ENCODE data around the gene MN1.
A peak's percentile ranks its signal among the peaks of the same experiment; 100 is the strongest.

The MN1 gene

DNA sequence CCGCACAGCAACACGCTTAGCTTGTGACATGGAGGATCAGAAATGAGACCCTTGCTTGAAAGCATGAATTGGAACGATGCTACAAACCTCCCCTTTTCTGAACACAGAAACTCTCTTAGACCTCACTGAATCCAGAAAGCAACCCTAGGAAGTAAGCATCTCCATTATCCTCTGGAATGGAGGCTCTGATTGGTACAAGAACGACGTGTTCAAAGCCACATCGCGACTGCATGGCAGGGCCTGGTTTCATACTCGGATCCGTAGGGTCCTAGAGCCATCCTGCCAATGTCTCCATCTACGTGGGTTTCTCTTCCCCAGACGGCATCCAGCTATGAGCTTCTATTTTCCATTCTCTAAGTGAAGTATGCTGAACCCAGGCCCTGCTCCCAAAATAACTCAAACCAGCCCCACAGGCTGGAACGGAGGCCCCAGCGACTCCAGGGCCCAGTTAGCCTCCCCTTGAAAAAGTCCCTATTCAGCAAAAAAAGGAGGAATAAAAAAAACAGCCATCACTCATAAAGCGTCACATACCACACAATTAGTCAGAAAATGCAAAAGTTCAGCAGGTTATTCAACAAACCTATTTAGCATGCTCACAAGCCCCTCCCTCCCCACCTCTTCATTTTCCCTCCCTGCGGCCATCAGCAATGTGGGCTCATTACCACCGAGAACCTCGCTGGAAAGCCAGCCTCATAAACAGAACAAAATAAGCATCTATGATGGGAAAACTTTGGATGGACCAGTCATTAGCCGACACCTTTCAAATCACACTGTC lies 7.1 kb upstream of the MN1 start:
- DNase-seq: no peak
- H3K4me3 ChIP-seq (ENCODE audit: low read depth, low read length): no peak overlapping the region
- no peaks in the 10 kb centered on the region for H3K27me3 ChIP-seq (replicated peaks)
- TF ChIP-seq CTCF (IDR thresholded peaks at IDR 0.05; ENCODE audit: low read depth, low read length, missing control alignments): no peak
- no peak overlapping the region for H3K27ac ChIP-seq
- H3K36me3 ChIP-seq (replicated peaks): no peaks in the 10 kb centered on the region
- in situ Hi-C loops (cut with HindIII; ENCODE audit: low pct_ligation_motif_present, low sequenced_read_pairs): no loop called here

GRCh38 chr22:27805841-27806240 lies 4.3 kb upstream of the MN1 start:
- Histone ChIP-seq H3K36me3 (replicated peaks) (no peaks in the 10 kb centered on the region), H3K27me3 (replicated peaks) (no peaks in the 10 kb centered on the region), H3K27ac (no peak overlapping the region), H3K4me3 (ENCODE audit: low read depth, low read length) (no peak overlapping the region)
- in situ Hi-C loops (cut with HindIII; ENCODE audit: low pct_ligation_motif_present, low sequenced_read_pairs): no loop called here
- TF ChIP-seq CTCF (IDR thresholded peaks at IDR 0.05; ENCODE audit: low read depth, low read length, missing control alignments): no peak
- DNase-seq: no peak

DNA sequence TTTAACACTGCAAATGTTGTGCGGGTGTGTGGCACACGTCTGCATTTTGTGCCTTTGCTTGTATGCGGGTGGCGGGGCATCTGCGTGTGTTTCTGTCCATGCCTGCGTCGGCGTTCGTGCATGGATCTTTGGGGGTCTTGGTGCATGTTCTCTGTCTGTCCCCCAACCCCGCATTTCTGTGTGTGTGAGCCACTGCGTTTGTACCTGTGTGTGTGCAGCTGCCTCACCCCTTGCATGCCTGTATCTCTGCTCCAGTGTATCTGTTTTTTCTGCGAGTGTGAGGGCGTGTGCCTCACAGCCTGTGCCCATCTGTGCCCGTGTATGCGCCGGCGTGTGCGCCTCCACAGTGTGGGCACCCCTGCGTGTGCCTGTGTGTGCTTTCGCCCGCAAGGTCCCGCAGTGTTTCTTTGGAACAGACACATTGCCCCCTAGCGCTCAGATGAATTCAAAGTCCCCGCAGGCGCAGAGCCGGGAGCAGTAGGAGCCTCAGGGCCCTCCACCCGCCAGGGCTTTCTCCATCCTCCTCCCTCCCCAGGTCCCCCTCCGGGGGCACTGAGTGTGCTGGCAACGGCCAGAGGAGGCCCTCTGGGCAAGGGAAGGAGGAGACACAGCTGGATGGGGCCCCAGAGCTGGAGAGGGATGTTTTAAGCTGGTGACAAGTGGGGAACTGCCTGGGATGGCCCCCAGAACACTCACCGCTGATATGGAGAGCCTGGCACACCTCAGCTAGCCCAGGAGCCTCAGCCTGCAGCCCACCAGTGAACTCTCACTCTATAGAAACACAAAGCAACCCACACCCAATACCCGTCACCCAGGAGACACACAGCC lies 3.1 kb upstream of the MN1 start:
- peak; percentile 86 for TF ChIP-seq CTCF (IDR thresholded peaks at IDR 0.05; ENCODE audit: low read depth, low read length, missing control alignments)
- Histone ChIP-seq H3K27ac (no peak overlapping the region), H3K36me3 (replicated peaks) (no peaks in the 10 kb centered on the region), H3K27me3 (replicated peaks) (no peaks in the 10 kb centered on the region), H3K4me3 (ENCODE audit: low read depth, low read length) (no peak overlapping the region)
- in situ Hi-C loops (cut with HindIII; ENCODE audit: low pct_ligation_motif_present, low sequenced_read_pairs): no loop called here
- no peak for DNase-seq

DNA sequence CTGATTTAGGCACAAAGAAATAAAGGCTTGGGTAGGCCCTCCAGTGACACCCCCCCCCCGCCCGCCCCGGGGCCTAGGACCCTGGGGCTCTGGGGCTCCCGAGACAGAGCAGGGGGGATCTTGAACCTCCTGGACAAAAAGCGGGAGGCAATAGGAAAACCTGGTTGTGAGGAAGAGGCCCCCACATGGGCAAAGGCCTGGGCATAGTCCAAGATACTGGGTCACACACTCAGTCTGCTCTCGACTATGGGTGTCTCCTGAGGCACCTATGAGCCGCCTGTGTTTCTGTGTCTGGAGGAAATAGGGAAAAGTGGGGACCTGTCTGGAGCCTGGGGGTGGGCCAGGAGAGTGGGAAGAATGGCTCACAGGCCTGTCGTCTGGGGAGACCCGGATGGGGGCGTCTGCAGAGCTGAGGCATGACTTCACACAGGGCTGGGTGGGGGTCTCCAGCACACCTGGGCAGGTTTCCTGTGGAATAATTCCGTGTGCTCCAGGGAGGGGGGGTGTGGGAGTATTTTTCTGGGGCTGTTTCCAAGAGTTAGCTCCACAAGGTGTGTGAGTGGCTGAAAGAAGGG lies 2.4 kb upstream of the MN1 start:
- in situ Hi-C loops (cut with HindIII; ENCODE audit: low pct_ligation_motif_present, low sequenced_read_pairs): no loop called here
- DNase-seq: no peak
- H3K27ac ChIP-seq: no peak overlapping the region
- H3K27me3 ChIP-seq (replicated peaks): no peaks in the 10 kb centered on the region
- H3K36me3 ChIP-seq (replicated peaks): no peaks in the 10 kb centered on the region
- no peak for TF ChIP-seq CTCF (IDR thresholded peaks at IDR 0.05; ENCODE audit: low read depth, low read length, missing control alignments)
- no peak overlapping the region for H3K4me3 ChIP-seq (ENCODE audit: low read depth, low read length)

DNA sequence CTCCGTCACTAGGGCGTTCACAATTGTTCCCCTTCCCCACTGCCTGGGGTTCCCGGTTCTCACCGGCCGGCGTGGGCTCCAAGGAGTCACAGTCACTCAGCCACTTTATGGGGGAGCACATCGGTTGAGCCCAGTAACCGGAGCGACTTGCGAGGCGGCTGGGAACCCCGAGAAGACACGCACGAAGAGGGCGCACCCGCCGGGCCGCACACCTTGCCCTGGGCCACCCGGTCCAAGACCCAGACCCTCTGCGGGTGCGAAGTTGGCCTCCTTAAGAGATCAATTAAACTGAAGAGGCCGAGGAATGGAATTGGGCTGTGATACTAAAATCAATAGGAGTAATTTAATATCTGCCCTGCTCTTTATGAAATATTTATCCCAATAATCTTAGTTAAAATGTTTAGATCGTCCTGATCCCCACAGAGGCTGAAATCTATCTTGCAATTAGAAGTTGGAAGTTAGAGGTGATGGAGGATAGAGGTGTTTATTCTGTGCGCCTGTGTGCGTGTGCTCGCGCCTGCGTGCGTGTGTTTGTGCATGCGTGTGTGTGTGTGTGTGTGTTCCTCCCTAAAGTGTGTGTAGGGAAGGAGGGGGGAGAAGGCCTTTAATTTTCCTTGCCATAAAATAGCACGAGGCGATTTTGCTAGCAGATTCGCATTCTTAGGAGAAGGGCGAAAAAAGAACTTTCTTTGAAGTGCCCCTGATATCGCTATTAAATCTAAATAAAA lies 954 bp upstream of the MN1 start:
- DNase-seq: no peak
- TF ChIP-seq CTCF (IDR thresholded peaks at IDR 0.05; ENCODE audit: low read depth, low read length, missing control alignments): no peak
- Histone ChIP-seq H3K36me3 (replicated peaks) (peaks cover under 1% of the 10 kb centered on the region), H3K27me3 (replicated peaks) (peaks cover 4% of the 10 kb centered on the region), H3K27ac (no peak overlapping the region), H3K4me3 (ENCODE audit: low read depth, low read length) (peak overlapping the region; percentile 80)
- in situ Hi-C loops (cut with HindIII; ENCODE audit: low pct_ligation_motif_present, low sequenced_read_pairs): no loop called here
